Effector memory CD4-positive, alpha-beta T cell (primary cell): ENCODE results near the gene NEAT1.

Experiments used
- DNase-seq, 3 donors: peaks; one replicate each; pipeline ENCODE4 v3.0.0-alpha.2; 2020
- H3K27ac ChIP-seq: 2 replicates; pipeline ENCODE4 v1.7.0; 2013; ENCODE audit warnings: mild to moderate bottlenecking, low read length, moderate library complexity; ENCODE audit not compliant: insufficient read depth, poor library complexity, severe bottlenecking
- H3K27me3 ChIP-seq: replicated peaks from 2 replicates; pipeline ENCODE4 v1.7.0; 2013; ENCODE audit warnings: mild to moderate bottlenecking, low read length; ENCODE audit not compliant: insufficient read depth, control insufficient read depth, poor library complexity, severe bottlenecking
- H3K36me3 ChIP-seq: 2 replicates; pipeline ENCODE4 v1.7.0; 2013; ENCODE audit warnings: mild to moderate bottlenecking, low read length, moderate library complexity; ENCODE audit not compliant: control insufficient read depth, insufficient read depth
- H3K4me1 ChIP-seq: 2 replicates; pipeline ENCODE4 v1.7.0; 2013; ENCODE audit warnings: low read length, mild to moderate bottlenecking; ENCODE audit not compliant: control insufficient read depth, insufficient read depth, poor library complexity, severe bottlenecking
- H3K4me3 ChIP-seq: 2 replicates; pipeline ENCODE4 v1.7.0; 2013; ENCODE audit warnings: low read length, low read depth, mild to moderate bottlenecking; ENCODE audit not compliant: insufficient read depth, poor library complexity, severe bottlenecking
- H3K9me3 ChIP-seq: 2 replicates; pipeline ENCODE4 v1.7.0; 2013; ENCODE audit warnings: mild to moderate bottlenecking, low read length, moderate library complexity; ENCODE audit not compliant: control insufficient read depth

Gene NEAT1

GRCh38 chr11:65428578-65429067 is 6.0 kb downstream of the NEAT1 start:
- Histone ChIP-seq H3K4me3 (peak overlapping the region; percentile 43), H3K27ac (peak overlapping the region; percentile 99), H3K36me3 (peaks cover 6% of the 10 kb centered on the region), H3K27me3 (no peaks in the 10 kb centered on the region), H3K4me1 (peaks cover 47% of the 10 kb centered on the region), H3K9me3 (no peaks in the 10 kb centered on the region)
- DNase-seq = no peak

- H3K36me3 ChIP-seq = peaks cover 7% of the 10 kb centered on the region
- no peaks in the 10 kb centered on the region for H3K27me3 ChIP-seq
- no peak for DNase-seq
- peaks cover 47% of the 10 kb centered on the region for H3K4me1 ChIP-seq
- peak overlapping the region; percentile 99 for H3K27ac ChIP-seq
- peak overlapping the region; percentile 43 for H3K4me3 ChIP-seq
- H3K9me3 ChIP-seq = no peaks in the 10 kb centered on the region
These were observed 6.6 kb downstream of the NEAT1 start for GRCh38 chr11:65429068-65429681.

GRCh38 chr11:65429724-65430405 is 7.3 kb downstream of the NEAT1 start:
- no peaks in the 10 kb centered on the region for H3K27me3 ChIP-seq
- DNase-seq = no peak
- peaks cover 14% of the 10 kb centered on the region for H3K36me3 ChIP-seq
- peaks cover 47% of the 10 kb centered on the region for H3K4me1 ChIP-seq
- peak overlapping the region; percentile 40 for H3K4me3 ChIP-seq
- peak overlapping the region; percentile 99 for H3K27ac ChIP-seq
- no peaks in the 10 kb centered on the region for H3K9me3 ChIP-seq

GRCh38 chr11:65430406-65431217 is 8.0 kb downstream of the NEAT1 start:
- Histone ChIP-seq H3K36me3 (peaks cover 13% of the 10 kb centered on the region), H3K27ac (peak overlapping the region; percentile 99), H3K4me1 (peaks cover 47% of the 10 kb centered on the region), H3K4me3 (peak overlapping the region; percentile 40), H3K9me3 (no peaks in the 10 kb centered on the region), H3K27me3 (no peaks in the 10 kb centered on the region)
- no peak for DNase-seq

- DNase-seq = no peak
- H3K27ac ChIP-seq = peak overlapping the region; percentile 99
- no peaks in the 10 kb centered on the region for H3K27me3 ChIP-seq
- no peaks in the 10 kb centered on the region for H3K9me3 ChIP-seq
- peaks cover 40% of the 10 kb centered on the region for H3K4me1 ChIP-seq
- no peak overlapping the region for H3K4me3 ChIP-seq
- peaks cover 10% of the 10 kb centered on the region for H3K36me3 ChIP-seq
These were observed 9.0 kb downstream of the NEAT1 start for GRCh38 chr11:65431451-65432099.

- DNase-seq = no peak
- Histone ChIP-seq H3K27me3 (no peaks in the 10 kb centered on the region), H3K4me3 (no peak overlapping the region), H3K36me3 (peaks cover 13% of the 10 kb centered on the region), H3K4me1 (peaks cover 34% of the 10 kb centered on the region), H3K27ac (peak overlapping the region; percentile 99), H3K9me3 (no peaks in the 10 kb centered on the region)
These were observed 9.6 kb downstream of the NEAT1 start for GRCh38 chr11:65432100-65432650.

GRCh38 chr11:65432686-65433582 is 10.3 kb downstream of the NEAT1 start:
- Histone ChIP-seq H3K4me1 (peaks cover 27% of the 10 kb centered on the region), H3K27ac (no peak overlapping the region)

GRCh38 chr11:65433657-65434056 is 11.1 kb downstream of the NEAT1 start:
- no peaks in the 10 kb centered on the region for H3K27me3 ChIP-seq
- H3K4me3 ChIP-seq = no peak overlapping the region
- DNase-seq = no peak
- H3K4me1 ChIP-seq = peaks cover 20% of the 10 kb centered on the region
- H3K36me3 ChIP-seq = peaks cover 27% of the 10 kb centered on the region
- H3K9me3 ChIP-seq = no peaks in the 10 kb centered on the region
- H3K27ac ChIP-seq = no peak overlapping the region

More at GRCh38 chr11:65432686-65433582, 10.3 kb downstream of the NEAT1 start:
- no peak for DNase-seq
- peaks cover 20% of the 10 kb centered on the region for H3K36me3 ChIP-seq
- no peak overlapping the region for H3K4me3 ChIP-seq
- no peaks in the 10 kb centered on the region for H3K9me3 ChIP-seq
- no peaks in the 10 kb centered on the region for H3K27me3 ChIP-seq
